ENCODE results near the gene GMPS. TPM values are rescaled to one million over a fixed set of nuclear protein-coding genes. Genes with fewer than 3 reads are reported as not detected.
A peak's percentile ranks its signal among the peaks of the same experiment; 100 is the strongest.

The GMPS gene
- total RNA-seq, 1 donor, result 52.2 TPM

GRCh38 chr3:155941354-155941753 lies 70.9 kb downstream of the GMPS start:
- TF ChIP-seq CTCF (IDR thresholded peaks at IDR 0.05; ENCODE audit: insufficient read depth, low read depth, low read length), result no peak

DNA sequence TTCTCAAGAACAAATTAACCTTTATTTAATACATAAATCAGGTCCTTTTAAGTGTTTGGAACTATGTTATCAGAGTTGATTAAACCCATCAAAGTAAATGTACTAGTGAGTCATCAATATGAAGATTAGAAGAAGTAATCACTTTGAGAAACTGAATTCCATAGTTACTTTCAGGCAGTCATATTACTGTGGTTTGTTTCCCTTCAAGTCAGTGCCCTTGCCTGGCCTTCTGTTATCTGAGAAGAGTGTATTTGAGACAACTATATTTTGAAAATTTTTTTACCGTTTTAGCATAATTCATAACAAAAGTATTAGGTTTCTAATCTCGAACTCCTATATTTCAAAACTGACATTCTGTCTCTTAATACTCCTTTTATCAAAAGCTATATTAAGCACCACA lies 73.6 kb downstream of the GMPS start:
- H3K4me3 ChIP-seq (ENCODE audit: low read depth, low read length), result no peak overlapping the region
- no peak for TF ChIP-seq CTCF (IDR thresholded peaks at IDR 0.05; ENCODE audit: insufficient read depth, low read depth, low read length)
- no peak for DNase-seq (ENCODE audit: low read depth)

More at GRCh38 chr3:155941354-155941753, 70.9 kb downstream of the GMPS start:
- no peak overlapping the region for H3K4me3 ChIP-seq (ENCODE audit: low read depth, low read length)
- DNase-seq (ENCODE audit: low read depth), result no peak

DNA sequence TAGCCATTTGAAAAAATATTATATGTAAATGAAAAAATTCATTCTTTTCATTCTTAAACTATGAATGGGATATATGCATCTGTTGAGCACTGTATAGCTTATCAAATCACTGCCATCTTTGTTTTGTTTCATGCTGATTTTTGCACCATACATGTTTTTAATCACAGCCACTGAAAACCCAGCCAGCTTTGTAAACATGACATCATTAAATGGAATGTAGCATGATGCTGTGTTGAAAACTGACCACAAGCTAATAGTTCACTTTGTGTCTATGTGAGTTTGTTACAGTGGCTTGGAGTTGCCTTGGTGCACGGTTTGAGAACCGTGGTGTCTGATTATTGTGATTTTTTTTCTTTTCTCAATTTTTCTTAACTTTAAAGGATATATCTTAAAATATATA lies 75.7 kb downstream of the GMPS start:
- DNase-seq (ENCODE audit: low read depth), result peak; percentile 87
- no peak for TF ChIP-seq CTCF (IDR thresholded peaks at IDR 0.05; ENCODE audit: insufficient read depth, low read depth, low read length)
- H3K4me3 ChIP-seq (ENCODE audit: low read depth, low read length), result no peak overlapping the region

- DNase-seq (ENCODE audit: low read depth), result peak; percentile 31
- H3K4me3 ChIP-seq (ENCODE audit: low read depth, low read length), result no peak overlapping the region
- TF ChIP-seq CTCF (IDR thresholded peaks at IDR 0.05; ENCODE audit: insufficient read depth, low read depth, low read length), result no peak
Observed at GRCh38 chr3:155948476-155948875, 78.0 kb downstream of the GMPS start.

DNA sequence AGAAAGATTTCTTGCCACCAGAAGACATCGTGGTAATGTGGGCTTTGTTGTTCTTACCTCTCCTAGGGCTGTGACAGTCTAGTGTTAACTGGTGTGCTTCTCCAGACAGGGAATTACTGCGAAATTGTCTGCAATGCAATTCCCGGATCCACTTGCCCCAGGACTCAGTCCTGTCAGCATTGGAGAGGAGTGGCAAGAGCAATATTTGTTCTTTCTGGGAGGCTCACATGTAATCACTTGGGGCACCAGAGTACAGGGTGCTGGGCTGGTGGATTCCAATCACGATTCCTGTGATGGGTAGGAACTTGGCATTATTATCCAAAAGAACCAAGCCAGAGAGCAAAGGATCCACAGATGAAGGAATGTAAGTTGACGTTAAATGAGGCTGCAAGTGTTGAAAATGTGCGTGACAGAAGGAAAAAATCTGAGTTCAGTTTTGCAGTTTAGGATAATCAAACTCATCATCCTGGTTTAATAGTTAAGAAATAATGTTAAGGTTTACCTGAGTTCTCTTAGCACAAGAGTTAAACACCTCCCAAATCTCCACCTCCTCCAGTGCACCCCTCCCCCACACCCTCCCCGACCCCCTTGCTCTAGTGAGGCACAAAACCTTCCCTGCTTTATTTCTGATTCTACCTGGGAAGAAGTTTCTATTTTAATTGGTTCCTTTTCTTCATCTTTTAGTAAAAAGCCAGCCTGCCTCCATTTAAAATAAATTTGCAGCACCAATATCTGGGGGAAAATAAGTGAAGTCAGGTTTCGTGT lies 79.2 kb downstream of the GMPS start:
- no peak for TF ChIP-seq CTCF (IDR thresholded peaks at IDR 0.05; ENCODE audit: insufficient read depth, low read depth, low read length)
- no peak for DNase-seq (ENCODE audit: low read depth)
- H3K4me3 ChIP-seq (ENCODE audit: low read depth, low read length), result no peak overlapping the region

GRCh38 chr3:155956508-155957411 lies 86.3 kb downstream of the GMPS start:
- no peak for TF ChIP-seq CTCF (IDR thresholded peaks at IDR 0.05; ENCODE audit: insufficient read depth, low read depth, low read length)
- no peak overlapping the region for H3K4me3 ChIP-seq (ENCODE audit: low read depth, low read length)
- DNase-seq (ENCODE audit: low read depth), result no peak

Data from fibroblast of villous mesenchyme (primary cell).